Uterus (tissue), 4 donors: ENCODE data around the gene GNB1. TPM values are rescaled to one million over a fixed set of nuclear protein-coding genes. Genes with fewer than 3 reads are reported as not detected.

Experiments
- DNase-seq, 2 donors: peaks; one replicate each; pipeline ENCODE4 v3.0.0-alpha.2; 2019 to 2020
- H3K27ac ChIP-seq, 2 donors: fragments of 200-600 bp; sonication (generic); 1 replicate in 1 of 2; 2 replicates in 1 of 2; pipeline ENCODE4 v1.5.1; 2016 to 2018
- H3K27me3 ChIP-seq, 2 donors: fragments of 200-600 bp; sonication (generic); one replicate each; pipeline ENCODE4 v1.5.1; 2018 to 2019; ENCODE audit warnings: control low read depth in 1 of 2
- H3K36me3 ChIP-seq, 2 donors: fragments of 200-600 bp; sonication (generic); one replicate each; pipeline ENCODE4 v1.5.1; 2019; ENCODE audit warnings: control low read depth in 1 of 2
- H3K4me1 ChIP-seq, 2 donors: fragments of 200-600 bp; sonication (generic); one replicate each; pipeline ENCODE4 v1.5.1; 2018 to 2019; ENCODE audit warnings: control low read depth in 1 of 2
- H3K4me3 ChIP-seq, 2 donors: fragments of 200-600 bp; sonication (generic); 1 replicate in 1 of 2; 2 replicates in 1 of 2; pipeline ENCODE4 v1.5.1; 2018 to 2019; ENCODE audit warnings: mild to moderate bottlenecking in 1 of 2
- H3K9me3 ChIP-seq, 2 donors: fragments of 200-600 bp; sonication (generic); one replicate each; pipeline ENCODE4 v1.5.1; 2019; ENCODE audit warnings: control low read depth in 1 of 2
- CTCF ChIP-seq, 4 experiments: fragments of 200-600 bp in 2 of 4; fragments of 450-650 bp in 2 of 4; sonication (generic) in 2 of 4; IDR thresholded peaks; one replicate each; pipeline ENCODE4 v1.5.1; 2016 to 2019; ENCODE audit warnings: antibody characterized with exemption in 4 of 4, mild to moderate bottlenecking in 2 of 4, moderate library complexity in 1 of 4
- POLR2A ChIP-seq, 2 donors: fragments of 450-650 bp; IDR thresholded peaks; one replicate each; pipeline ENCODE4 v1.6.1; 2016; ENCODE audit warnings: antibody characterized with exemption in 2 of 2, mild to moderate bottlenecking in 1 of 2, moderate library complexity in 1 of 2
- intact Hi-C: fragments of 100-400 bp; cut with DNase I; formaldehyde crosslinking; loops from one replicate; pipeline ENCODE4 v1.15.1; 2023; ENCODE audit warnings: low total_unique reads
- total RNA-seq, 4 donors: library from RNA; depleted of rRNA in 3 of 4; stranded (reverse); fragments of >200 nt in 3 of 4; gene quantifications; one replicate each; pipeline versions ENCODE4 v1.1.0 to v1.2.4, GENCODE V29; 2014 to 2023
- donor health status: DM: yes; HTN: yes; CAD: no.

The GNB1 gene
- total RNA-seq, 4 donors from 2014 or later, result 50.2 to 320 (median 104) TPM

- Histone ChIP-seq H3K4me1 (peaks cover 0 to 9% of the 10 kb centered on the region in 2 donors), H3K9me3 (no peaks in the 10 kb centered on the region), H3K4me3 (no peak overlapping the region), H3K27me3 (no peaks in the 10 kb centered on the region), H3K36me3 (no peaks in the 10 kb centered on the region), H3K27ac (no peak overlapping the region)
- DNase-seq, result no peak
- no peak for TF ChIP-seq CTCF (IDR thresholded peaks at IDR 0.05)
- TF ChIP-seq POLR2A (IDR thresholded peaks at IDR 0.05), result no peak
- intact Hi-C loops, result no loop called here
Observed at GRCh38 chr1:1839311-1839965, 51.4 kb downstream of the GNB1 start.

- peaks cover 0 to 7% of the 10 kb centered on the region in 2 donors for H3K4me1 ChIP-seq
- intact Hi-C loops, result no loop called here
Observed at GRCh38 chr1:1836119-1836518, 54.8 kb downstream of the GNB1 start.

GRCh38 chr1:1835546-1835945, 55.3 kb downstream of the GNB1 start:
- no peak for DNase-seq
- Histone ChIP-seq H3K4me1 (peaks cover 0 to under 1% of the 10 kb centered on the region in 2 donors), H3K27me3 (no peaks in the 10 kb centered on the region), H3K36me3 (no peaks in the 10 kb centered on the region), H3K27ac (no peak overlapping the region), H3K9me3 (no peaks in the 10 kb centered on the region), H3K4me3 (no peak overlapping the region)
- intact Hi-C loops, result no loop called here
- no peak for TF ChIP-seq CTCF (IDR thresholded peaks at IDR 0.05)
- no peak for TF ChIP-seq POLR2A (IDR thresholded peaks at IDR 0.05)

More at GRCh38 chr1:1836119-1836518, 54.8 kb downstream of the GNB1 start:
- H3K9me3 ChIP-seq, result no peaks in the 10 kb centered on the region
- TF ChIP-seq CTCF (IDR thresholded peaks at IDR 0.05), result no peak
- TF ChIP-seq POLR2A (IDR thresholded peaks at IDR 0.05), result no peak
- H3K27ac ChIP-seq, result no peak overlapping the region
- no peak for DNase-seq
- no peaks in the 10 kb centered on the region for H3K27me3 ChIP-seq
- no peak overlapping the region for H3K4me3 ChIP-seq
- no peaks in the 10 kb centered on the region for H3K36me3 ChIP-seq

GRCh38 chr1:1833916-1834325, 57.0 kb downstream of the GNB1 start:
- H3K27me3 ChIP-seq, result no peaks in the 10 kb centered on the region
- H3K4me3 ChIP-seq, result no peak overlapping the region
- no peaks in the 10 kb centered on the region for H3K9me3 ChIP-seq
- no peak for DNase-seq
- no peaks in the 10 kb centered on the region for H3K4me1 ChIP-seq
- H3K36me3 ChIP-seq, result no peaks in the 10 kb centered on the region
- H3K27ac ChIP-seq, result no peak overlapping the region
- no peak for TF ChIP-seq CTCF (IDR thresholded peaks at IDR 0.05)
- no peak for TF ChIP-seq POLR2A (IDR thresholded peaks at IDR 0.05)
- intact Hi-C loops, result no loop called here

- H3K36me3 ChIP-seq, result no peaks in the 10 kb centered on the region
- no peaks in the 10 kb centered on the region for H3K27me3 ChIP-seq
- no peaks in the 10 kb centered on the region for H3K4me1 ChIP-seq
- no peak for DNase-seq
- no peak for TF ChIP-seq POLR2A (IDR thresholded peaks at IDR 0.05)
- no peak for TF ChIP-seq CTCF (IDR thresholded peaks at IDR 0.05)
- H3K4me3 ChIP-seq, result no peak overlapping the region
- intact Hi-C loops, result no loop called here
- H3K27ac ChIP-seq, result no peak overlapping the region
- H3K9me3 ChIP-seq, result no peaks in the 10 kb centered on the region
Observed at GRCh38 chr1:1833456-1833855, 57.4 kb downstream of the GNB1 start.
